ENCODE measurements around the gene EYA4.
"Not testable (repeated sequence)": the region's sequence is repeated elsewhere in the genome, so short reads cannot be mapped to it uniquely, and the experiment has no call there.

The EYA4 gene

GRCh38 chr6:133528566-133528965 lies 287.4 kb downstream of the EYA4 start:
- peak; percentile 33 for DNase-seq (ENCODE audit: low read depth, low spot score)

GRCh38 chr6:133532908-133533307 lies 291.8 kb downstream of the EYA4 start:
- DNase-seq (ENCODE audit: low read depth, low spot score) = no peak

DNA sequence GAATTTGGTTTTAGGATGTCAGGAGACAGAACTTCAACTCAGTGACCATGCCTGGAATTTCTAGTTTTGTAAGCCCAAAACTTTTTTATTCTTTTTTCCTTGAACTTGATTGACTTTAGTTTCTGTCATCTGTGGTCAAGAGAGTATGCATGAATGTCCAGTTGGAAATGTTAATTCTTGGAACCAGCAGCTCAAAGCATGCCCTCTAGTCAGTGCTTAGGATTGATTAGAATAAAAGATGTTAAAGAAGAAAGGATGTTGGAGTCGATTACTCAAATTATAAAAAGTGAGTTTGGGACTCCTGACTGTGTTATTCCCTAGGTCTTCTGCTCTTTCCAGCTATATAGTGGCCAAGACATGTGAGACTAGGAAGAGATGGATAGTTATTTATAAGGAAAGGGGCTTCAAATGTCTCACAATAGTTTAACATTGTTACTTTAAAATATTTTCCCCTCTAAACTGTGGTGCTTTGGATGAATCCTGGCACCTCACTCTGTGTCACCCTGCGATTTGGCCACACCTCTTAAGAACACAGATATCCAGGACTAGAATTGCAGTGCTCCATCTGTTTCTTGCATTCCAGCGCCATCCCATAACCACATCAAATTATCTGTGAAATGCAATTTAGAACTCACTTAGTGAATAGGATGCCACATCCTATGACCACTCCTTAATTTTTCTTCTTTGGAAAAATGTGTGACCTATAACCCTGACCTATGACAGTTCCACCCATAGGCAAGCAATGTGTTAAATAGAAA lies 298.5 kb downstream of the EYA4 start:
- no peak for DNase-seq (ENCODE audit: low read depth, low spot score)

GRCh38 chr6:133540361-133540760 lies 299.2 kb downstream of the EYA4 start:
- no peak for DNase-seq (ENCODE audit: low read depth, low spot score)

DNA sequence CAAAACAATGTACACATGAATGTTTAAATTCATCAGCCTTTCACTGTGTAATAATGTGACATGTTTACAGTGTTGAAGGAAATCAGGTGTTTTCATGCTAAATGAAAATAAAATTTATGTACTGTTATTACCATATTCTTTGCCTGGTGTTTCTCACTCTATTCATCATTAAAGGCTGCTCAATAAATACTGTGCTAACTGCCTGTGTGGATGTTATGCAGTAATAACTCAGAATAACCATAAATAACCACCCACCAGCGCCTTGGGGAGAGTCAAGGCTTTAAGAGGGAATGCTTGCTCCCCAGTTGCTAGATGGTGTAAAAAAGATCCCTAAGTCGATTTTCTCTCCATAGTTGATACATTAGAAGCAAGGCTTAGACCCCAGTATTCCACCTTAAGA lies 299.9 kb downstream of the EYA4 start:
- DNase-seq (ENCODE audit: low read depth, low spot score) = no peak

GRCh38 chr6:133542056-133542821 lies 301.1 kb downstream of the EYA4 start:
- DNase-seq (ENCODE audit: low read depth, low spot score) = no peak

- no peak for DNase-seq (ENCODE audit: low read depth, low spot score)
These were observed 303.3 kb downstream of the EYA4 start for GRCh38 chr6:133544419-133544818.

- no peak for DNase-seq (ENCODE audit: low read depth, low spot score)
These were observed 304.9 kb downstream of the EYA4 start for GRCh38 chr6:133546098-133546497.

GRCh38 chr6:133547136-133547535 lies 306.0 kb downstream of the EYA4 start:
- no peak for DNase-seq (ENCODE audit: low read depth, low spot score)

- DNase-seq (ENCODE audit: low read depth, low spot score) = peak; percentile 93
These were observed 307.4 kb downstream of the EYA4 start for GRCh38 chr6:133548423-133549159.

DNA sequence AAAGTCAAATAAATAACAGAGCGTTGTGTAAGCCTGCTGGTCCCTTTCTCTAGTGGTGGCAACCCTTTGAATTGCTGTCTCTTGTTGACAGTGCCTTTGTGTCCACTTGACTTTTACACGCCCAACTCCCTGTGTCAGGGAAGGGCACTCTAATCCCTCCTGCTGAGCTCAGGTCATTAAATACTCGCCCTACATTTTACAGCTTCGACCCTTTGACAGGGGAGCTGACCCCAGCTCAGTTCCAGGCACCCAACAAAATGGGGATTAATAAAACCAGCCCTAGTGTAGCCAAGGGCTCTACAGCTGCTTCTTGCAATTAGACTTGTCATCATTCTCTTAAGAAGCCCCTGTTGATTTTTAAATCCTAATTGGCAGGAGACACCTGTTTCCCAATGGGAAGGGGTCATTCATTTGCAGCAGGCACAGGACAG lies 308.2 kb downstream of the EYA4 start:
- DNase-seq (ENCODE audit: low read depth, low spot score) = no peak

DNA sequence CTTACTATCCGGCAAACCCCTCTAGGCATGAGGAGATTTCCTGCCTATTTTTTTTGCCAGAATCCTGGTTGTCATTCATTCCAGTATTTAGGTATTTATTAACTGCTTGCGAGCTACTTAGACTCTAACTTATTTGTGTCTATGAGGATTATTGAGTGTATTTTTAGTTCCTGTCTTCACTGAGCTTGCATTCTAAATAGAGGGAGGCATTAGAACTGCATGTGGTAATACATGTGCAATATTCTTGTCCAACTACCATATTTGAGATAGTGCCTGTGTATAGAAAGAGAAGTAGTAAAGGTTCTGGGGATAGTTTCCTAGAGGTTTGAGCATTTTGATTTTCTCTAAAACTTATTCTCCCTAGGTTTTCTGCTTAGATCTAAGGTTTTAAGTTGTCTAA lies 308.9 kb downstream of the EYA4 start:
- no peak for DNase-seq (ENCODE audit: low read depth, low spot score)

GRCh38 chr6:133551436-133551835 lies 310.3 kb downstream of the EYA4 start:
- DNase-seq (ENCODE audit: low read depth, low spot score) = no peak

GRCh38 chr6:133551847-133552341 lies 310.7 kb downstream of the EYA4 start:
- DNase-seq (ENCODE audit: low read depth, low spot score) = peak; percentile 97

DNA sequence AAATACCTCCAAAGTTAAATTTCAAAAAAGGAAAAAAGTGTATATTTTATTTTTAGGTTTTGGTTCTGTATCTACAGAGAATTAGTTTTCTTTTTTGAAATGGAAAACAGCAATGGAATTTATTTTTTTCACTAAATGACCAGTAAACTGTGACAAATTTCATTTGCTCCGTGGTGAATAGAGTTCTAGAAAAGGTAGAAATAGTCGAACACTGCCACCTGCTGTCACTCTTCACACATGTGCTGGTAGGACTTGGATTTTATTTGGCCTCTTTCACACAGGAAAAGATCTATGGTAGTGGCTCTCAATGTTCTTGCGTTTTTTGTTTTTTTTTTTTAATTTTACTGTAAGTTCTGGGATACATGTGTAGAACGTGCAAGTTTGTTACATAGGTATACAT lies 312.5 kb downstream of the EYA4 start:
- DNase-seq (ENCODE audit: low read depth, low spot score) = peak; percentile 83

GRCh38 chr6:133554121-133554520 lies 313.0 kb downstream of the EYA4 start:
- DNase-seq (ENCODE audit: low read depth, low spot score) = not testable (repeated sequence)

- peak; percentile 45 for DNase-seq (ENCODE audit: low read depth, low spot score)
These were observed 314.5 kb downstream of the EYA4 start for GRCh38 chr6:133555685-133556084.

GRCh38 chr6:133559926-133560325 lies 318.8 kb downstream of the EYA4 start:
- DNase-seq (ENCODE audit: low read depth, low spot score) = no peak

DNA sequence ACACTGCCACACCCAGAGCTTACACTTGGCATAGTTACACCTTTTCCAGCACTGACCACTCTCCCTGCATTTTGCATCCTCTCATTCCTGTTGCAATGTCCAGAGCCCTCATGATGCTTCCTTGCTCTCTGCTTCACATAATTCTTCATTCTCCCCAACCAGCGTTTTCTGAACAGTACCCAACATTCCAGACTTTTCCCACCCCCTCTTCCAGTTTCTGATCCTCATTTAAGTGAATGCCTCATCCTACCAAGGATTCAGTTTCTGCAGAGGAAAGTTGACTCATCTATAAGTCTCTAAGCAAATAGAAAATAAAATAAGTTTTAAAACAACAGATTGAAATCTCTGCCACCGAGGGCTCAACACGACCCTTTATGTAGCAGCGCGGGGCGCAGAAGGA lies 326.5 kb downstream of the EYA4 start:
- DNase-seq (ENCODE audit: low read depth, low spot score) = no peak

DNA sequence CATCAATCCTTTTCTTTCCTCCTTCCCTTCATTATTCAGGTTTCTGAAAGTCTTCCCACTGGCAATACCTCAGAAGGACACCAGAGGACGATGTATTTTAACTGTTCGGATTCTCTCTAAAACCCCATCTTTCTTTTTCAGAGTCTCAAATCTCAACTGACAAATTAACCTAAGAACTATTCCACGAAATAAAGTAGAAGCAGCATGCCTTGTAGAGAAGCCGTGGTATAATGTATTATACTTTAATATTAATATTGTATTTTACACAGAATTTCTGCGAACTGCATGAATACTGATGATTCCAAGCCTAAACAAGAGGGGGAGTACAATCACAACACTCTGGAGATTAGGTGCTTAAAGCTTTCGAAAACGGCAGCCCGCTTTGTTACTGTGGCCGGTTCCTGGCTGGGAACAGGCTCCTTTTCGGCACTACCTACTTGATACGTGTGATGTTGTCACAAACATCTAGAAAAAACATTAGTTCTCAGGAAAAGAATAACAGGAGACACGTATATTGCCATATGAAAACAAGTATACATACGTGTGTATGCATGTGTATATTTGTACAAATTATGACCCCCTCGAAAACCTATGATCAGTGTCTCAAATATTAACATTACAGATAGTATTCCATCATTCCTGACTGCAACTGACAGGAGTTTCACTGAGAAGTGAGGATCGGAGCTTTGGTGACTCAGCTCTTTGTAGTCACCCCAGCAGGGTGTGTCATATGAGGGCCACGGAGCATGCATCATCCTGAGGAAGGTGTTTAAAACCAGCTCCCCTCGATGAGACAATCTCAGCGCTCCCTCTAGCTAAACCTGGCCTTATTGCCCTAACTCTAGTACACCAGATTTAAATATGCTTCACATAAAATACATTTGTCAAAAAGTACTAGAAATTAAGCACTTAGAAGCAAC lies 328.1 kb downstream of the EYA4 start:
- peak; percentile 77 for DNase-seq (ENCODE audit: low read depth, low spot score)

- no peak for DNase-seq (ENCODE audit: low read depth, low spot score)
These were observed 330.5 kb downstream of the EYA4 start for GRCh38 chr6:133571681-133572080.

Data from astrocyte of the hippocampus (primary cell).